Heart left ventricle (tissue), 16 donors: ENCODE results near the gene UCN. TPM values are rescaled to one million over a fixed set of nuclear protein-coding genes. Genes with fewer than 3 reads are reported as not detected.
A peak's percentile ranks its signal among the peaks of the same experiment; 100 is the strongest.

Source experiments
- ATAC-seq, 4 donors: fragments of 200-7000 bp; cut with Tn5 transposase; one replicate each; pipeline ENCODE4 v1.9.1; 2020 to 2022; ENCODE audit warnings: moderate library complexity in 4 of 4, mild to moderate bottlenecking in 3 of 4, moderate number of reproducible peaks in 1 of 4
- DNase-seq, 5 donors: peaks; one replicate each; pipeline ENCODE4 v3.0.0-alpha.2; 2020
- H3K27ac ChIP-seq, 12 donors: fragments of 200-600 bp; sonication (generic) in 4 of 12; one replicate each; pipeline versions ENCODE4 v1.5.0 to v1.8.0; 2016 to 2022; ENCODE audit warnings: mild to moderate bottlenecking in 2 of 12
- H3K27me3 ChIP-seq, 9 donors: fragments of 200-600 bp; sonication (generic) in 2 of 9; one replicate each; pipeline versions ENCODE4 v1.5.1 to v1.8.0; 2016 to 2022; ENCODE audit warnings: mild to moderate bottlenecking in 3 of 9
- H3K36me3 ChIP-seq, 9 donors: fragments of 200-600 bp; sonication (generic) in 2 of 9; one replicate each; pipeline versions ENCODE4 v1.5.0 to v1.8.0; 2018 to 2022; ENCODE audit warnings: mild to moderate bottlenecking in 2 of 9
- H3K4me1 ChIP-seq, 12 donors: fragments of 200-600 bp; sonication (generic) in 4 of 12; one replicate each; pipeline versions ENCODE4 v1.5.0 to v1.8.0; 2016 to 2022; ENCODE audit warnings: mild to moderate bottlenecking in 3 of 12
- H3K4me3 ChIP-seq, 12 donors: fragments of 200-600 bp; sonication (generic) in 4 of 12; one replicate each; pipeline versions ENCODE4 v1.5.0 to v1.8.0; 2017 to 2022; ENCODE audit warnings: mild to moderate bottlenecking in 9 of 12, moderate library complexity in 4 of 12
- H3K9me3 ChIP-seq, 12 donors: fragments of 200-600 bp; sonication (generic) in 4 of 12; one replicate each; pipeline versions ENCODE4 v1.5.0 to v1.8.0; 2016 to 2022; ENCODE audit warnings: mild to moderate bottlenecking in 1 of 12
- POLR2A ChIP-seq, 2 donors: fragments of 450-650 bp; IDR thresholded peaks; one replicate each; pipeline ENCODE4 v1.6.1; 2017; ENCODE audit warnings: antibody characterized with exemption in 2 of 2, mild to moderate bottlenecking in 2 of 2, moderate library complexity in 2 of 2
- WGBS, 4 donors: extraction: QIAGEN DNeasy Blood & Tissue Kit in 2 of 4; methylation state at CpG; one replicate each; pipeline versions ENCODE4 v1.1.5 to v1.1.7; 2013 to 2018; 5-methylcytosine and 5-hydroxymethylcytosine counted together
- intact Hi-C, 10 donors: fragments of 100-400 bp; cut with DNase I; formaldehyde crosslinking; loops; one replicate each; pipeline versions ENCODE4 v1.11.1 to v1.14.2; 2022
- polyA plus RNA-seq, 2 donors: library from polyadenylated mRNA; stranded (reverse); fragments of 200-250 nt; gene quantifications; one replicate each; pipeline ENCODE4 v1.2.3, GENCODE V29; 2013
- total RNA-seq, 9 donors: library from RNA; depleted of rRNA in 2 of 9; stranded (reverse); fragments of >200 nt in 2 of 9; fragmentation: NEBNext Ultra II Directional in 3 of 9; extraction: Animal tissue kit (Norgen Biotek cat#: 25700) in 3 of 9; gene quantifications; one replicate each; pipeline versions ENCODE4 v1.1.0 to v1.2.4, GENCODE V29; 2016 to 2023
- TF ChIP-seq, protein P1 (sequence below), 12 donors: fragments of 200-600 bp; sonication (generic) in 4 of 12; IDR thresholded peaks; one replicate each; pipeline versions ENCODE4 v1.5.0 to v1.8.0; 2018 to 2022; ENCODE audit warnings: antibody characterized with exemption in 12 of 12, mild to moderate bottlenecking in 5 of 12
- donor health status: ischemic (EF 13 %, LVEDD 7.1; RV severe dilation, severe dysfunction).
- donor health status: healthy with polysubstance abuse.
- donor health status: DM: no; HTN: yes; CAD: no.
- donor health status: DM: no; HTN: no; CAD: no.
- donor health status: ischemic (EF 25% LVEDD 6.9; RV normal size, moderate dysfunction).
- donor health status: ischemic (EF 25% LVEDD 5.7; RV mildly dilated, moderate dysfunction).
- donor health status: healthy.
- donor health status: DM: yes; HTN: yes; CAD: no.
- donor health status: ischemic (EF 35%, LVEDD 5.7; RV mildly dilated, moderate dysfunction).
- donor health status: nonischemic (EF 11% LVEDD 7.7; RV severe dilation, severe dysfunction).
- donor health status: DM: yes; HTN: yes; CAD: no.
- donor health status: PGD.
- donor health status: ischemic (EF 29% LVEDD 5.4; RV normal size, mild dysfunction).
- donor health status: nonischemic (EF 23%, LVEDD 6.1; RV moderate dilation, normal function).

Gene UCN
- total and polyA plus RNA-seq, 11 donors: 0.60 to 2.5 (median 1.3) TPM

DNA sequence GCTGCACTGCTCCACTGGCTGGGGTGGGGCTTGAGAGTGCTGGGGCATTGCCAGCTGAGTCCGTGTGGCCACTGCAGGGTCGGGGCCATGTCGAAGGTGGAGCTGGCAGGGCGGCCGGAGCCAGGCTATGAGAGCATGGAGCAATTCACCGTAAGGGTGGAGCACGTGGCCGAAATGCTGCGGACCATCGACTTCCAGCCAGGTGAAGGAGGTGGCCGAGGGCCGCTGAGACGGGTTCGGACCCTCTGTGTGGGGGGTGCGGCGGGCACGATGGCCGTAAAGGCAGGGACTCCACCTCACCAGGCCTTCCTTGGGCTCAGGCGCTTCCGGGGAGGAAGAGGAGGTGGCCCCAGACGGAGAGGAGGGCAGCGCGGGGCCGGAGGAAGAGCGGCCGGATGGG is 2.1 kb downstream of the UCN start:
- TF ChIP-seq, protein P1, sequence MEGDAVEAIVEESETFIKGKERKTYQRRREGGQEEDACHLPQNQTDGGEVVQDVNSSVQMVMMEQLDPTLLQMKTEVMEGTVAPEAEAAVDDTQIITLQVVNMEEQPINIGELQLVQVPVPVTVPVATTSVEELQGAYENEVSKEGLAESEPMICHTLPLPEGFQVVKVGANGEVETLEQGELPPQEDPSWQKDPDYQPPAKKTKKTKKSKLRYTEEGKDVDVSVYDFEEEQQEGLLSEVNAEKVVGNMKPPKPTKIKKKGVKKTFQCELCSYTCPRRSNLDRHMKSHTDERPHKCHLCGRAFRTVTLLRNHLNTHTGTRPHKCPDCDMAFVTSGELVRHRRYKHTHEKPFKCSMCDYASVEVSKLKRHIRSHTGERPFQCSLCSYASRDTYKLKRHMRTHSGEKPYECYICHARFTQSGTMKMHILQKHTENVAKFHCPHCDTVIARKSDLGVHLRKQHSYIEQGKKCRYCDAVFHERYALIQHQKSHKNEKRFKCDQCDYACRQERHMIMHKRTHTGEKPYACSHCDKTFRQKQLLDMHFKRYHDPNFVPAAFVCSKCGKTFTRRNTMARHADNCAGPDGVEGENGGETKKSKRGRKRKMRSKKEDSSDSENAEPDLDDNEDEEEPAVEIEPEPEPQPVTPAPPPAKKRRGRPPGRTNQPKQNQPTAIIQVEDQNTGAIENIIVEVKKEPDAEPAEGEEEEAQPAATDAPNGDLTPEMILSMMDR (IDR thresholded peaks at IDR 0.05): no peak
- TF ChIP-seq POLR2A (IDR thresholded peaks at IDR 0.05): no peak
- intact Hi-C loops: loop anchor here in 1 of 10 donors (10.0 kb wide), 1 partner anchor 201 kb away; no protein-coding TSS in a partner anchor
- peaks cover 0 to 36% (median 14%) of the 10 kb centered on the region in 12 donors for H3K4me1 ChIP-seq
- peak overlapping the region in 1 of 12 donors; percentile 12 for H3K4me3 ChIP-seq
- no peak for DNase-seq
- no peaks in the 10 kb centered on the region for H3K9me3 ChIP-seq
- 41 to 53% (median 48%) methylated on average over 18 to 26 of the region's 26 CpGs for WGBS, 4 donors
- H3K27me3 ChIP-seq: peaks cover 0 to 48% (median 23%) of the 10 kb centered on the region in 9 donors
- H3K27ac ChIP-seq: no peak overlapping the region
- peak in 1 of 4 donors; percentile 2 for ATAC-seq
- H3K36me3 ChIP-seq: peaks cover 0 to 70% (median 29%) of the 10 kb centered on the region in 9 donors

DNA sequence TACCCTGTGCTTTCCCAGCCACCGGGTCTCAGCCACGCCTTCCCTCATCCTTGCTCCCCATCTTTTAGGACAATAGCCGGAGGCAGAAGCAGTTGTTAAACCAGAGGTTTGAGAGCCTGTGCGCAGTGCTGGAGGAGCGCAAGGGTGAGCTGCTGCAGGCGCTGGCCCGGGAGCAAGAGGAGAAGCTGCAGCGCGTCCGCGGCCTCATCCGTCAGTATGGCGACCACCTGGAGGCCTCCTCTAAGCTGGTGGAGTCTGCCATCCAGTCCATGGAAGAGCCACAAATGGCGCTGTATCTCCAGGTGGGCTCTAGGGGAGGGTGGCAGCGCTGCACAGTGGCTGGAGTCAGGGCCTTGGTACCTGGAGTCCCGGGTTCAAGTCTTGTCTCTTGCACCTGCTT is 2.7 kb downstream of the UCN start:
- no peaks in the 10 kb centered on the region for H3K9me3 ChIP-seq
- WGBS, 4 donors: 83 to 92% (median 89%) methylated on average over 15 to 16 of the region's 16 CpGs
- intact Hi-C loops: loop anchor here in 1 of 10 donors (10.0 kb wide), 1 partner anchor 201 kb away; no protein-coding TSS in a partner anchor
- DNase-seq (no peak), ATAC-seq (no peak)
- H3K27me3 ChIP-seq: peaks cover 0 to 48% (median 23%) of the 10 kb centered on the region in 9 donors
- H3K4me1 ChIP-seq: peaks cover 0 to 36% (median 14%) of the 10 kb centered on the region in 12 donors
- H3K36me3 ChIP-seq: peaks cover 0 to 76% (median 31%) of the 10 kb centered on the region in 9 donors
- TF ChIP-seq, protein P1 (IDR thresholded peaks at IDR 0.05): no peak
- TF ChIP-seq POLR2A (IDR thresholded peaks at IDR 0.05): no peak
- H3K4me3 ChIP-seq: no peak overlapping the region
- no peak overlapping the region for H3K27ac ChIP-seq

DNA sequence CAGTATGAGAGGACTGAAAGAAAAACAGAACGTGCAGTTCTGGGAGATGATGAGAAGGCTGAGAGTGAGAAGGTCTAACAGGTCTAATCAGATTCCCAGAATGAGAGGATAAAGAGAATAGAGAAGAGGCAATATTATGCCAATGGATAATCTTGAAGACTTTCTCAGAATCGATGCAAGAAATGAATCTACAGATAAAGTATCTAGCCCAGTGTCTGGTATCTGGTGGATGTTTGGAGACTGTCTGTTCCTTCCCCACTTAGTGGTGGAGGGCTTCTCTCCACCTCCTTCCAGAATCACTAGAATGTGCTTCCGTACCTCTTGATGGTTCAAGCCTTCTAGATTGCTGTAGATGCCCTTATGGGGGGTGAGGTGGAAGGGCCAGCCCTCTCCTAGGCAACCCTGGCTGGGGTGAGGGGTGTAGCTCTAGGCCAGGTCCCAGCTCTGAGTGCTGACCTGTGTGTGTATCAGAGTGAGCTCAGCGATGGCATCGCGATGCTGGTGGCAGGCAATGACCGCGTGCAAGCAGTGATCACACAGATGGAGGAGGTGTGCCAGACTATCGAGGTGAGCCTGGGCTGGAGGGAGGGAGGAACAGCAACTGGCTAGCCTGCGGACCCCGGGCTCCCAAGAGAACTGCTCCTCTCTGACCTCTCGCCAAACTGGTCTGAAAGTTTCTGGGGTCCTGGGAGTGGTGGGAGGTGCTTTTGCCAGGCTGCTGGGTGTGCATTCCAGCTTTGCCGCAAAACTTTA is 3.6 kb downstream of the UCN start:
- peaks cover 0 to 85% (median 25%) of the 10 kb centered on the region in 9 donors for H3K36me3 ChIP-seq
- H3K27ac ChIP-seq: no peak overlapping the region
- ATAC-seq (no peak), DNase-seq (no peak)
- H3K27me3 ChIP-seq: peaks cover 0 to 48% (median 23%) of the 10 kb centered on the region in 9 donors
- WGBS, 4 donors: 86 to 88% (median 86%) methylated on average over 13 of the region's 13 CpGs
- H3K9me3 ChIP-seq: no peaks in the 10 kb centered on the region
- intact Hi-C loops: loop anchor here in 4 of 10 donors (5.0 to 10.0 kb wide), 3 partner anchors 42 to 207 kb away; partner anchors contain the start of gene SLC30A3 (in 2 of the 4)
- no peak overlapping the region for H3K4me3 ChIP-seq
- TF ChIP-seq POLR2A (IDR thresholded peaks at IDR 0.05): no peak
- TF ChIP-seq, protein P1 (IDR thresholded peaks at IDR 0.05): no peak
- peaks cover 0 to 36% (median 14%) of the 10 kb centered on the region in 12 donors for H3K4me1 ChIP-seq
